Right renal pelvis (tissue), 4 donors: Measurements from ENCODE around the gene KLF8. TPM values are rescaled to one million over a fixed set of nuclear protein-coding genes. Genes with fewer than 3 reads are reported as not detected.
"Not testable (repeated sequence)": the region's sequence is repeated elsewhere in the genome, so short reads cannot be mapped to it uniquely, and the experiment has no call there.

Source experiments
- DNase-seq, 4 donors: peaks; one replicate each; pipeline ENCODE4 v3.0.0-alpha.2; 2013; ENCODE audit warnings: low read depth in 4 of 4, low spot score in 3 of 4, missing footprints in 1 of 4
- polyA plus RNA-seq, 4 donors: library from polyadenylated mRNA; unstranded; fragments of 120-200 nt; gene quantifications; one replicate each; pipeline ENCODE4 v1.2.1, GENCODE V29; 2013; ENCODE audit not compliant: insufficient read length in 4 of 4

The KLF8 gene
- polyA plus RNA-seq = 1 to 10 TPM; 4.6 to 5.7 (median 5.3) TPM

DNA sequence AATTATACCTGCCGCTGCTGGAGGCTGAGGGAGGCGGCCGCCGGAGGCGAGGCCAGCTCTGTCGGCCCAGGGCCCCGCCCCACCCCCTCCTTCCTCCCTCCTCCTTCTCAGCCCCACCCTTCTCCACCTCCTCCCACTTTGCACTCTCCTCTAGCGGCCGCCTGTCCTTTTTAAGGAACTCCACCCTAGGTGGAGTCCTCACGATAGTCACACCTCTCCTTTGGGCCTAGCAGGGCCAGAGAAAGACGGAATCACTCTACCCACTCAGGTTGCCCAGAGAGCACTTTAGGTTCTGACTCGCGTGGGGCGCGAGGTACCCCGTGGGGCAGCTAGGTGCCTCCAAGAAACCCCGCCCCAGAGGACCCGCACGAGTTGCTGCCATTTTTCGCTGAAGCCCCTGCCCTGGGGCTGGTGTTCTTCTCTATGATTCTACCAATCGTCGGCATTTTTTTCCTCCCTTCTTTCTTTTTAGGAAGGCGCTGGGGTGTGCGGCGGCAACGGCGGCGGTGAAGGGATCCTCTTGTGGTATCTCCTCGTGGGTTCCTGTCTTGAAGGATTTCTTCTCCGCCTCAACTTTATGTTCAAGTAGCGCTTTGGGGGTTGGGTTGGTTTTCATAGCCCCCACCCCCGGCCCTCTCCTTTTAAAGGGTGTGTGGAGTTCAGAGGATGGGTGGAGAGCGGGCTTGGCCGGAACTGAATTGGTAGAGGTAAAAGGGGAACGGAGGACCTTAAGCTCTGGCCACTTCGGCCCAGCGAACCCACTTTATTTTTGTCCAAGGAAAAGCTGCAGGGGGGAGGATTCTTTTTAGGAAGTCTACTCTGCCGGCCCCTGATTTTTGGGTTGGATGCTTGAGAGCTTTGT, at the start of gene KLF8:
Gene KLF8, plus strand, starts transcription at position 136 of the 862 bp plus-strand sequence. CDS start 979 bp downstream, outside the sequence.
- DNase-seq = no peak

DNA sequence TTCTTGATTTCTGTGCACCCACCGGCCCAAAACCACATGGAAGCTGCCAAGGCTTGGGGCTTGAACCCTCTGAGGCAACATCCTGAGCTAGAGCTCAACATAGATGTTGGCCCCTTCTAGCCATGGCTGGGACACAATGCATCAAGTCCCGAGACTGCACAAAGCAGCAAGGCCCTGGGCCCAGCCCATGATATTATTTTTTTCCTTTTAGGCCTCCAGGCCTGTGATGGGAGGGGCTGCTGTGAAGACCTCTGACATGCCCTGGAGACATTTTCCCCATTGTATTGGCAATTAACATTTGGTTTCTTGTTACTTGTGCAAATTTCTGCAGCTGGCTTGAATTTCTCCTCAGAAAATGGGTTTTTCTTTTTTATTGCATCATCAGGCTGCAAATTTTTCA, 25.2 kb upstream of the KLF8 start:
- not testable (repeated sequence) for DNase-seq

GRCh38 chrX:56211701-56212100, 20.5 kb upstream of the KLF8 start:
- no peak for DNase-seq

DNA sequence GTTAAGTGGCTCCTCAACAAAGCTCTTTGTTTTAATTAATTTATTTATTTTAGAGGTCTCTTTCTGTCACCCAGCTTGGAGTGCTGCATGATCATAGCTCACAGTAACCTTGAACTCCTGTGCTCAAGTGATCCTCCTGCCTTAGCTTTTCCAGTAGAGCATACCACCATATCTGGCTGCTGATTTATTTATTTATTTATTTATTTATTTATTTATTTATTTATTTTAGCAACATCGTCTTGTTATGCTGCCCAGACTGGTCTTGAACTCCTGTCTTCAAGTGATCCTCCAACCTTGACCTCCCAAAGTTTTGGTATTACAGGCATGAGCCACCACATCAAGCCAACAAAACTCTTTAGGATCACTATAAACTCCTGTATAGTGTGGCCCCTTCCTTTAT, 15.8 kb upstream of the KLF8 start:
- DNase-seq = no peak

- no peak for DNase-seq
Measured at GRCh38 chrX:56219700-56220099, 12.5 kb upstream of the KLF8 start.

GRCh38 chrX:56221101-56221500, 11.1 kb upstream of the KLF8 start:
- no peak for DNase-seq

- DNase-seq = no peak
Measured at GRCh38 chrX:56222473-56223000, 9.6 kb upstream of the KLF8 start.

DNA sequence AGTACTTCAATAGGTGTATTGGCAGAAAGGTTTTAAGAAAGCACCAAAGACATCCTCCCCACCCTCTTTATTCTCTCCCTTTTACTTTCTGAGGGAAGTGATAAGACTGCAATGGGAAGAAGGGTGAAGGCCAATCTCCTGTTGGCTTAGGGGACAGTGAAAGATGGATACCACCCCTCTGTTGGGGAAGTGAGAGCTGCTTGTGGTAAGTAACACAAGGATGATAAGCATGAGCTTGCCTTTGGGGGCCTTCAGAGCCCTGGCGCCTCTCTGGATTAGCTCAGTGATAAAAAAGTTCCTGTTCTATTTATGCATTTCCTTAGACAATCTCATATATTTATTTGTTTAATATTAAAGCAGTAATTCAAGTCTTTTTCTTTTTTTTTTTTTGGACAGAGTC, 5.2 kb upstream of the KLF8 start:
- DNase-seq = no peak

DNA sequence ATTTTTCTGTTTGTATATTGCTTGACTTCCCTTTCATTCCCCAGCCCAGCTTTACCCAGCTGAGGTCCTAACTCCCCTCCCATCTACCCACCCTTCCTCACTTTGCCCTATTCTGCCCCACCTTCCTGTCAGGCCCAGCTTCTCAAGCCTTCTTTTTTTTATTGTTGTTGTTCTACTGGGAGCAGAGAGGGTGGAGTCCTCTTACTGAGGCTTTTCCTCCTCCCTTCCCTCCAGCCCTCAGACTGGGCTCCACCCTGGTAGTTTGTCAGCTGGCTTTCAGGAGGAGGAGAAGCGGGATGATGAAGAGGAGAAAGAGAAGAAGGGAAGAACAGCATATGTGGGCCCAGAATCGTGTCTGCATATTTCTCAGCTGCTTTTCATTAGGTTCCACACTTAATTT, 3.2 kb upstream of the KLF8 start:
- DNase-seq = no peak

DNA sequence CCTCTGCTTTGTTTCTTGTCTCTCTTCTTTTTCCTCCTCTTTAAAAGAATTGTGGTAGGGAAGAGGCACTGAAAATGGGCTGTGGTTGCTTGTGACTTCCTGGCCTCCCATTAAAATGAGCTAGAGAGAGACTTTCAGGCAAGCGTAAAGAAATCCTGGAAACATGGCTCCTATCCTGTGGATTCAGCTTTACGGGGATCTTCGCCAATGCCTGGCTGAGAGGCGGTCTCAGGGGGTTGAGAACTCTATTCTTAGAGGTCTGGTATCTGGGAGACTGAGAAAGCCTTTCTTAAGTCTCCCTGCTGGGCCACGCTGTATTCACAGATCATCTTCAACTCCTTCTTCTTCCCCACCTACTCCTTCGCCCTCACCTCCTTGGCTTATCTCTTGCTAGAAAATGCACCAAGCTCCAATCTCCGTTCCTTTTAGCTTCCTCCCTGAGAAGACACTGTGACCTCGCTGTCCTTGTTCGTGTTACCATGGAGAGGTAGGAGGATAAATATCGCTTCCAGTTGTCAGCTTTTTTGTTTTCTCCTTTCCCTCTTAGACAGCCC, 542 bp upstream of the KLF8 start:
- DNase-seq = no peak

DNA sequence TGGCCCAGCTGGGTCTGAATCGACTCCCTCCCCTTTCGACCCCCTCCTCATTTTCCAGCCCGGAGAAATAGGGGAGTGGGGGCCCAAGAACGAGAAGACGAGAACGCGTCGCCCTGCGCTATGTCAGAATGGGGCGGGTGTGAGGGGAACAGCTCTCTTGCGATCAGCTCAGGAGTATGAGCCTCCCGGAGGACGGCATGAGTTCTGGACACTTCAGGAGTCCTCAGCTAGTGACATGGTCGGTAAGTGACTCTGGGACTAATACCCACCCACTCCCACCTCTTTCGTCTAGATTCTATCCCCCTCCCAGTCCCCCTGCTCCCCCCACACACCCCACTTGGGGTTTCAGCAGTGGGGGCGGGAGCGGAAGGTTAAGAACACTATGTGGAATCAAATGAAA, 944 bp downstream of the KLF8 start:
- DNase-seq = no peak

DNA sequence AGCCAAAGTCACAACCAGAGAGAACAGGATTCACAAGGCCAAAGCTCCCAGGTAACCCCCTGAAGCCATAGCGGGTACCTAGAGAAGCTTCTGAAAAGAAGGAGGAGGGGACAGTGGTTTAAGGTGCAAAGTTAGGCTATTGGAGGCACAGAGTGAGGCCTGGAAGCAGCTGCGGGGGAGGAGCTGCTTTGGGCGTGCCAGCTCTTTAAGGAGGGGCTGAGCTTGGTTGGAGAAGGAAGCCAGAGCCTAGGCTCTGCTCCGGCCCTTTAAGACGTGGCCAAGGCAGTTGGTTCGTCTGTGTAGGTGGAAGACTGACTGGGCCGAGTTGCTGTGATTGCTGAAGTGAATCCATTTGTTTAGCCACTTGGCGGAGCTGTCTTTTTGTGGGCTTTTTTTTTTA, 1.5 kb downstream of the KLF8 start:
- no peak for DNase-seq

GRCh38 chrX:56248492-56248891, 16.3 kb downstream of the KLF8 start:
- DNase-seq = peak in 1 of 4 donors; percentile 28

DNA sequence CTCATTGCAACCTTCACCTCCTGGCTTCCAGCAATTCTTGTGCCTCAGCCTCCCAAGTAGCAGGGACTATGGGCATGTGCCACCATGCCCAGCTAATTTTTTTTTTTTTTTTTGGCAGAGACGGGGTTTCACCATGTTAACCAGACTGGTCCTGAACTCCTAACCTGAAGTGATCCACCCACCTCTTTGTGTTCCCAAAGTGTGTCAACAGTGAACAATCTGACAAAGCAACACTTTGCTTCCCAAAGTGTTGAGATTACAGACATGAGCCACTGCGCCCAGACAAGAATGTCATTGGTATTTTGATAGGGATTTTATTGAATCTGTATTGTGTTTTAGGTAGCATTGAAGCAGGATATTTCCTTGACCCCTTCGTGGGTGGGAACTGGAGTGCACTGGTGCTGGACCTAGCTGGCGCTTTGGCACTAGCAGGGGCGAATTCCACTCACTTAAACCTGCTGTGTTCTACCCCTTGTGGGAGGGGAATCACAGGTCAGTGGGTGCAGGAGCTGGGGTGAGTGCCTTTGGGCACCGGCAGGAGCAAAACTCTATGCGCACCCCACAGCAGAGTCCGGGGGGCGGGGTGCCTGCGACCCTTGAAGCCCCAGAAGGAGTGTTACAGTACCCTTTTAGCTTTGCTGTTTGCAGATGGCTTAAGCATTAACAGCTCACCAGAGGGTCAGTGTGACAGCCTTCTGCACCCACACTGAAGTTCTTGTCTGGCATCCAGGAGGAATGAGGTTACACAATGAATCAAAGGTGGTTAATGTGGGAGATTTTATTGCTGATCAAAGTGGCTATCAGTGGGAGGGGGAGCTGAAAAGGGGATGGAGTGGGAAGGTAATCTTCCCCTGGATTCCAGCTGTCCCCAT, 21.9 kb downstream of the KLF8 start:
- DNase-seq = no peak

- DNase-seq = no peak
Measured at GRCh38 chrX:56268888-56269287, 36.7 kb downstream of the KLF8 start.

GRCh38 chrX:56278692-56279091, 46.5 kb downstream of the KLF8 start:
- no peak for DNase-seq

GRCh38 chrX:56279863-56280262, 47.7 kb downstream of the KLF8 start:
- DNase-seq = no peak

GRCh38 chrX:56281789-56282188, 49.6 kb downstream of the KLF8 start:
- no peak for DNase-seq

DNA sequence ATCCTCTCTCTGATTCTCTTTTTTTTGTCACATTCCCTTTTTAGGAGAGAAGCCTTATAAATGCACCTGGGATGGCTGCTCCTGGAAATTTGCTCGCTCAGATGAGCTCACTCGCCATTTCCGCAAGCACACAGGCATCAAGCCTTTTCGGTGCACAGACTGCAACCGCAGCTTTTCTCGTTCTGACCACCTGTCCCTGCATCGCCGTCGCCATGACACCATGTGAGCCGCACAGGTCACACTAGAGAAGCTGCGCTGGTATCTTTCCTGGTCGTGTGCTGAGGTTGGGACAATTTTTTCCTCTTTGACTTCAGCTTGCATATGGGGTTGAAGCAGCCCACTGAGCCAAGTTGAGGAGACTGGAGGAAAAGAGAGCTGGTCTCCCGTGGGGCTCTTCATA, 52.1 kb downstream of the KLF8 start:
- DNase-seq = no peak

GRCh38 chrX:56288608-56289007, 56.5 kb downstream of the KLF8 start:
- DNase-seq = no peak

DNA sequence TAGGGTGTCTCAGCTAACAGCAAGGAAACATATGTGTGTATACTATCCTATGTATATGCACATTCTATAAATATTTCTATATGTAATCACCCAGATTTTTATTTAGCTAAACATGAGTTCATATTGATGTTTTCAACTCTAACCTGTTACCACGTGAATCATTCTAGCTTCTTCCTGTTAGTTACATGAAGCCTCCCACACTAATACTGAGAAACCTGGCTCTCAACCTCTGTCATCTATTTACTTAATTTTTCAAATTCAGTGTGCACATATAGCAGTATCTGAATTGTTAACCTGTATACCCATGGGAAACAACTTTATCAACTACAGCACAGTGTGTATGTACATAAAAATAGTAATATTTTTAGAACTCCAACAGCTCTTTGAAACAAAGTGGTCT, 57.3 kb downstream of the KLF8 start:
- DNase-seq = no peak
